ENCODE results near the gene CEBPB. TPM values are rescaled to one million over a fixed set of nuclear protein-coding genes. Genes with fewer than 3 reads are reported as not detected.
"Not testable (repeated sequence)": the region's sequence is repeated elsewhere in the genome, so short reads cannot be mapped to it uniquely, and the experiment has no call there.

The CEBPB gene
- total RNA-seq, 2 donors from 2014 or later, result 61.3 to 102 TPM

GRCh38 chr20:50202677-50203076, 12.0 kb downstream of the CEBPB start:
- peaks cover 0 to 5% of the 10 kb centered on the region in 2 donors for H3K9me3 ChIP-seq
- DNase-seq (ENCODE audit: low spot score), result no peak
- no peaks in the 10 kb centered on the region for H3K27me3 ChIP-seq
- no peak overlapping the region for H3K27ac ChIP-seq
- no peaks in the 10 kb centered on the region for H3K36me3 ChIP-seq
- no peak for TF ChIP-seq CTCF (IDR thresholded peaks at IDR 0.05)
- H3K4me1 ChIP-seq, result no peaks in the 10 kb centered on the region
- no peak overlapping the region for H3K4me3 ChIP-seq

- H3K27ac ChIP-seq, result no peak overlapping the region
- no peak for DNase-seq (ENCODE audit: low spot score)
- no peaks in the 10 kb centered on the region for H3K36me3 ChIP-seq
- H3K27me3 ChIP-seq, result no peaks in the 10 kb centered on the region
- no peak for TF ChIP-seq CTCF (IDR thresholded peaks at IDR 0.05)
- H3K4me3 ChIP-seq, result no peak overlapping the region
- peaks cover 0 to 5% of the 10 kb centered on the region in 2 donors for H3K9me3 ChIP-seq
- H3K4me1 ChIP-seq, result no peaks in the 10 kb centered on the region
Observed at GRCh38 chr20:50203951-50204937, 13.6 kb downstream of the CEBPB start.

GRCh38 chr20:50207026-50207425, 16.4 kb downstream of the CEBPB start:
- Histone ChIP-seq H3K4me1 (no peaks in the 10 kb centered on the region), H3K4me3 (no peak overlapping the region), H3K36me3 (no peaks in the 10 kb centered on the region), H3K27ac (no peak overlapping the region), H3K27me3 (no peaks in the 10 kb centered on the region), H3K9me3 (peaks cover 0 to 5% of the 10 kb centered on the region in 2 donors)
- TF ChIP-seq CTCF (IDR thresholded peaks at IDR 0.05), result no peak
- no peak for DNase-seq (ENCODE audit: low spot score)

GRCh38 chr20:50208085-50208491, 17.5 kb downstream of the CEBPB start:
- no peak for DNase-seq (ENCODE audit: low spot score)
- Histone ChIP-seq H3K9me3 (peaks cover 0 to 5% of the 10 kb centered on the region in 2 donors), H3K36me3 (no peaks in the 10 kb centered on the region), H3K4me1 (no peaks in the 10 kb centered on the region), H3K27me3 (no peaks in the 10 kb centered on the region), H3K27ac (no peak overlapping the region), H3K4me3 (no peak overlapping the region)
- no peak for TF ChIP-seq CTCF (IDR thresholded peaks at IDR 0.05)

- H3K27ac ChIP-seq; H3K27me3 ChIP-seq; H3K9me3 ChIP-seq; H3K4me3 ChIP-seq; H3K36me3 ChIP-seq; H3K4me1 ChIP-seq; DNase-seq (ENCODE audit: low spot score): not testable (repeated sequence)
Observed at GRCh38 chr20:50208815-50209214, 18.2 kb downstream of the CEBPB start.

GRCh38 chr20:50210066-50210619, 19.5 kb downstream of the CEBPB start:
- Histone ChIP-seq H3K4me1 (no peaks in the 10 kb centered on the region), H3K27ac (no peak overlapping the region), H3K27me3 (no peaks in the 10 kb centered on the region), H3K36me3 (no peaks in the 10 kb centered on the region), H3K9me3 (no peaks in the 10 kb centered on the region), H3K4me3 (no peak overlapping the region)
- TF ChIP-seq CTCF (IDR thresholded peaks at IDR 0.05), result no peak
- DNase-seq (ENCODE audit: low spot score), result no peak
